ENCODE data around the gene NADSYN1.

Gene NADSYN1

DNA sequence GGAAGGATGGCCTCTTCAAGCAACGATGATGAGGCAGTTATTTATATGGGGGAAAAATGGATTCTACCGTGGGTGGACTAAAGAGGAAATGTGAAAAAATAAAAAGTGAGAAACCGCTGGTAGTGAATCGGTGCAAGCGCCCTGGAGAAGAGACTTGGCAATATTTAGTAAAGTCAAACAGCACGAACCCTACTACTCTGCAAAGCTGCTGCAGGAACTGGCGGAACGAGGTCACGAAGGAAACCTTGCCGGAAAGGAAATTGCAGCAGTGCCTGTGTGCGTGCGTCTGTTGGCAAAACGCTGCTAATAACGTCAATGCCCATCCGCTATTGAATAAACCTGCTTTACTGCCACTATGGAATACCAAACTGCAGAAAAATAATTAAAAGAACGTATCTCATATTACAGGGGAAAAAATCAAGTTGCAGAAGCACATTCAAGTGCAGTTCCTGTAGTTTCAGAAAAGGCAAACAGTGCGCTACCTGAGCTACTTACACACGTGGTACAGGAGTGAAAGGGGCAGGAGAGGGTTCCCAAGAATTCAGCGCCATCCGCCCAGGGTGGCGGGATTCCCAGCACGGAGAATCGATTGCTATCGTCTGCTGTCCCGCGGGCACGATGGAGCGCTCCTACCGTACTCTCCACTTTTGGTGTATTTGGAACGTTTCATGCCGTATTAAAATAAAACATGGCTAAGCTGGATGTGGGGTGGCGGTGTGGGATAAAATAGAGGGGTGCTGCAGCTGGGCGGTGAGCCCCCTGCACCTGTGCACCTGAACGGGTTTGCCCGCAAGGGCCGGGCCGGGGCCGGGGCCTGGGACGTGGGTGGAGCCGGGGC, 585 bp upstream of the NADSYN1 start:
- DNase-seq = no peak

DNA sequence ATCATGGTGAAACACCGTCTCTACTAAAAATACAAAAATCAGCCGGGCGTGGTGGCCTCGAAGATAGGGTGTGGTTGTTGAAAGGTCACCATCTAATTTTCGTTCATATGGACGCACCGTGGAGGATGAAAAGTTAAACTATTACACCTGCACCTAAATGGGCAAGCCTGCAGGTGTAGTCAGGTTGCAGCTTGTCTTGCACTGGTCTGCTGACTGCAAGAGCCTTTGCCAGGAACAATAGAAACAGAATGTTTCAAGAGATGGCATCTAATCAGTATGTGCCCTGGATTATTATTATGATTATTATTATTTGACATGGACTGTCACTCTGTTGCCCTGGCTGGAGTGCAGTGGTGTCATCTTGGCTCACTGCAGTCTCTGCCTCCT, 908 bp downstream of the NADSYN1 start:
- DNase-seq = no peak

GRCh38 chr11:71454470-71455113, 1.6 kb downstream of the NADSYN1 start:
- DNase-seq = no peak

DNA sequence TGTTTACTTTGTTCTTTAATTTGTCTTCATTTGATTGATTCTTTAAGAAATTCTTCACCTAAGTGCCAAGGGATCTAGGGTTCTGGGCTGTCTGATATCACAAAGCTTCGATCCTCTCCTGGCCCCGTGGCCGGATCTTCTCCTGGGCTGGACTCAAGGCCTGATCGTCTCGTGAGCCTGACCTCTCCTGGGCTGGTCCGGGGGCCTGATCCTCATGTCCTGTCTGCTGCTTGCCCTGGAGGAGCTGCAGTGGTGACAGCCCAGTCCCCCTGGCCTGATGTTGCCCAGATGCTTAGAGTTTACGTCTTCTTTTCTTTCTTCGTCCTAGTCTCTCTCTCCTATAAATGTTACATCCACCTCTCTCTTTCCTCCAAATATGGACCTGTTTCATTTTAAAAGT, 3.3 kb downstream of the NADSYN1 start:
- no peak for DNase-seq

- DNase-seq = no peak
These were observed 3.8 kb downstream of the NADSYN1 start for GRCh38 chr11:71456831-71457230.

GRCh38 chr11:71458146-71459070, 5.4 kb downstream of the NADSYN1 start:
- DNase-seq = peak; percentile 11

DNA sequence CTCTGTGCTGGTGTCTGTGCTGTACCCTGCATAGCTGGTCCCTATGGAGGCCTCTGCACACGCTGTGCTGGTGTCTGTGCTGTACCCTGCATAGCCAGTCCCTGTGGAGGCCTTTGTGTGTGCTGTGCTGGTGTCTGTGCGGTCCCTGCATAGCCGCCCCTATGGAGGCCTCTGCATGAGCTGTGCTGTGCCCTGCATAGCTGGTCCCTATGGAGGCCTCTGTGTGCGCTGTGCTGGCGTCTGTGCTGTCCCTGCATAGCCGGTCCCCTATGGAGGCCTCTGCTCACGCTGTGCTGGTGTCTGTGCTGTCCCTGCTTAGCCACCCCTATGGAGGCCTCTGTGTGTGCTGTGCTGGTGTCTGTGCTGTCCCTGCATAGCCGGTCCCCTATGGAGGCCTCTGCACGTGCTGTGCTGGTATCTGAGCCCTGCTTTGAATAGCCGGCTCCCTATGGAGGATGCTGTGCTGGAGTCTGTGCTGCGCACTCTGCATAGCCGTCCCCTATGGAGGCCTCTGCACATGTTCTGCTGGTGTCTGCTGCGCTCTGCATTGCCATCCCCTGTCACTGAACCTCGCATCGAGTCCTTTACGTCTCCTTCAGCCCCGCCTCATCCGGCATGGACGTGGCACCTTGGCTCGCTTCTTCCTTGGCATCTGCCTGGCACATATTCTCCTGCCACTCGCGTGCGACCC, 6.2 kb downstream of the NADSYN1 start:
- DNase-seq = no peak

DNA sequence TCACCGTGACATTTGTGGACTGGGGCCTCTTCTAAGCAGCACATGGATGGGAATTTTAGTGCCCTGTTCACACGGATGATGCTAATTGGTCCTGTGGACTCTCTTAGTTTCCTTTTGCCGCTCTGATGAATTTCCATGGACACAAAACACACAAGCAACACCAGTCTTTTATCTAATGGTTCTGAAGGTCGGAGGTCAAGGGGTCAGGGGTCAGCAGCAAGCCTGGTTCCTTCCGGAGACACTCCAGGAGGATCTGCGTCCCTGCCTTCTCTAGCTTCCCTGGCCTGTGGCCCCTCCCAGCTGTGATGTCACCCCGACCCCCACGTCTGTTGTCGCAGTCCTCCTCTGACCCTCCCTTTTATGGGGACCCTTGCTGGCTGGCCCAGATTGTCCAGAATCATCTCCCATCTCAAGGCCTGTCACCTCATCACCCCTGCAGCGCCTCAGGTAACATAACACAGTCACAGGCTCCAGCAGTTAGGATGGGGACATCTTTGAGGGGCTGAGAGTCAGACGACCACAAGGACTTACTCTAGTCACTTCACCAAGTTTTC, 6.8 kb downstream of the NADSYN1 start:
- no peak for DNase-seq

GRCh38 chr11:71461696-71462095, 8.7 kb downstream of the NADSYN1 start:
- no peak for DNase-seq

GRCh38 chr11:71462726-71463125, 9.7 kb downstream of the NADSYN1 start:
- no peak for DNase-seq

DNA sequence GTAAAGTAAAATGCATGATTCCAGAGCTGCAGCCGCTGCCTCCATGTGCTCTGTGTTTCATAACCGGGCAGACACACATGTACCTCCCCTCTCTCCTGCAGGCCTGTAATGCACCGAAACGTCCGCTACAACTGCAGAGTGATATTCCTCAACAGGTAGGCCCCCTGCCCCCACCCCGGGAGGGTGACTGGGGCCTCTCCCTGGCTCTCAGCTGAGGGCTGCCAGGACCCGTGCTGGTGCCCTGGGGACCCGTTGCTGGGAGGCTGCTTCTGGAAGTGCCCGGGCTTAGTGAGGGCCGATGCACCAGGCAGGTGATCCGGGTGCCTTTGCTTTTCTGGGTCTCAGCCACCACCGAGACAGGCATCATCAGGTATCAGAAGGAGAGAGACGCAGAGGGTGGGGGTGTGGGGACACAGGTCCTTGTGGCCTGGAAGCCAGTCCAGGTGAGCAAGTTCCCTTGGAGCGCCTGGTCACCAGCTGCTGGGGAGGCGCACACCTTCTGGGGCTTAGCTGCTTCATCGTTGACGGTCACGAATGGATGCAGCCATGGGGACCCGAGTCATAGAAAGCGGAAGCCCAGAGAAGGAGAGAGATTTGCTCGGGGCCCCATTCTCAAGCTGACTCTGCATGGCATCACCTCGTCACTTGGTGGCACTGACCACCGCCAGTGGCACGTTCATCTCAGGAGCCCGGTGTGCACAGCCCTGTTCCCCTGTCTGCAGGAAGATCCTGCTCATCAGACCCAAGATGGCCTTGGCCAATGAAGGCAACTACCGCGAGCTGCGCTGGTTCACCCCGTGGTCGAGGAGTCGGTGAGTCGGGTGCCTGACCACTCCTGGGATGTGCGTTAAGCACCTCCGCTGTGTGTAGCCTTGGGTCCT, 10.6 kb downstream of the NADSYN1 start:
- no peak for DNase-seq

DNA sequence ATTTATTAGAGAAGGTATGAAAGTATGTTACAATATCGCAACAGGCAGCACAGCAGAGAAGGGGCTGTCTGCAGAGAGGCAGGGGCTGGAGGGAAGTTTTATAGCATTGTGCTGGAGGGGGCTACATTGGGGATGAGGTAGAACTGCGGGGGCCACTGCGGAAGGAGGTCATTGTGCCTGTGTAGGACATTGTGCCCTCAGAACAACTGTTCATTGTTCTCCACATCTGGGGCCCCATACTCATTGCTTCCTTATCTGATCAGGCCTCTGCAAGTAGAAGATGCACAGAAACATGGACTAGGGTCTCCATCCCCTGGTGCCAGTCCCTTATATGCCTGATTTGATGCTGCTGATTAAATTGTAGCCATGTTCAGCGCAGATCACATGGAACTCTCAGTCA, 12.1 kb downstream of the NADSYN1 start:
- DNase-seq = no peak

DNA sequence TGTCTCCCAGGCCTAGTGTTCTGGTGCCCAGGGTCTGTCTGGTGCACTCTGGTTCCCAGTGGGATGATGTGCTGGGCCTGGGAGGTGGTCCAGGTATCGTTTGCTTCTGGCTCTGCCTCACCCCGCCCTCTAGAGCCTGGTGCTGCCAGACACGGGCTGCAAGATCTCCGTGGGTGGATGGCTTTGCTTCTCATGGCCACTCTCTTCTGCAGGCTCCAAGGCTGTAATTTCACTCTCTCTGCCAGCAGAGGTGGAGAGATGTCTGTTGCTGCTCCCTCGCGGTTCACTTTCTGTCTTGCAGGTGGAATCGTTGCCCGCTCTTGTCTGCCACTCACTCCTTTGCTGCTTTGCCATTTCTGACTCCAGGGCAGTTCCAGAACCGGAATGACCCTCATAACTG, 13.4 kb downstream of the NADSYN1 start:
- DNase-seq = no peak

- no peak for DNase-seq
These were observed 14.2 kb downstream of the NADSYN1 start for GRCh38 chr11:71467164-71467563.

GRCh38 chr11:71470946-71471345, 17.9 kb downstream of the NADSYN1 start:
- DNase-seq = no peak

GRCh38 chr11:71472357-71472885, 19.4 kb downstream of the NADSYN1 start:
- DNase-seq = no peak

- no peak for DNase-seq
These were observed 20.2 kb downstream of the NADSYN1 start for GRCh38 chr11:71472941-71473792.

GRCh38 chr11:71473793-71474080, 20.7 kb downstream of the NADSYN1 start:
- DNase-seq = no peak

DNA sequence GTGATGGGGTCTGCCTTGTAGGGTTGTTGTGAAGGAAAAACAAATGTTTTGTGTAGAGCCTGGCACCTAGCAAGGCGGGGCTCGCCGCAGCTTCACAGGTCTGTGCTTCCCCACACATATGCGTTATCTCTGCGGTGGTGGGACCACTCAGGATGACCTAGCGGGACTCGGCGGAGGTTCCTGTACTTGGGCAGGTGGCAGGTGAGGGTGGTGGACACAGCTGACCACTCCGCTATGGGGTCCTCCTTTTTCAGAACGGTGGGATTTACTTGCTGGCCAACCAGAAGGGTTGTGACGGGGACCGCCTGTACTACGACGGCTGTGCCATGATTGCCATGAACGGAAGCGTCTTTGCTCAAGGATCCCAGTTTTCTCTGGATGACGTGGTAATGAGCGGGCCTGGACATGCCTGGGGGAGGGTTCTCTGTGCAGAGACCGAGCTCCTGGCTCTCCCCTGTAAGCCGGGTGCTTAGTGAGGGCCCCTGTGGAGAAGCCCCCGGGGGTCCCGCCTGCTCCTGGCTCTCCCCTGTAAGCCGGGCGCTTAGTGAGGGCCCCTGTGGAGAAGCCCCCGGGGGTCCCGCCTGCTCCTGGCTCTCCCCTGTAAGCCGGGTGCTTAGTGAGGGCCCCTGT, 21.3 kb downstream of the NADSYN1 start:
- DNase-seq = no peak

Measured in EL (cell line).